ENCODE results near the gene MMP2.

The MMP2 gene

GRCh38 chr16:55469821-55470532, 9.0 kb upstream of the MMP2 start:
- DNase-seq, result no peak

GRCh38 chr16:55470533-55471371, 8.2 kb upstream of the MMP2 start:
- DNase-seq, result no peak

GRCh38 chr16:55471448-55472097, 7.4 kb upstream of the MMP2 start:
- no peak for DNase-seq

DNA sequence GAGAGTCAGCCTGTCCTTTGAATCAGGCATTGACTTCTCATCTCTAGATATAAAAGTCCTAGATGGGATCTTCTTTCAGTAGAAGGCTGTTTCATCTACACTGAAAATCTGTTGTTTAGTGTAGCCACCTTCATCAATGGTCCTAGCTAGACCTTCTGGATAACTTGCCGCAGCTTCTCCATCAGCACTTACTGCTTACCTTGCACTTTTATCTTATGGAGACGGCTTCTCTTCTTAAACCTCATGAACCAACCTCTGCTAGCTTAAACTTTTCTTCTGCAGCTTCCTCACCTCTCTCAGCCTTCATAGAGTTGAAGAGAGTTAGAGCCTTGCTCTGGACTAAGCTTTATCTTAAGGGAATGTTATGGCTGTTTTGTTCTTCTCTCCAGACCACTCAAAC, 5.4 kb upstream of the MMP2 start:
- DNase-seq, result no peak

- no peak for DNase-seq
Observed at GRCh38 chr16:55474821-55475220, 4.2 kb upstream of the MMP2 start.

- no peak for DNase-seq
Observed at GRCh38 chr16:55475919-55476318, 3.1 kb upstream of the MMP2 start.

DNA sequence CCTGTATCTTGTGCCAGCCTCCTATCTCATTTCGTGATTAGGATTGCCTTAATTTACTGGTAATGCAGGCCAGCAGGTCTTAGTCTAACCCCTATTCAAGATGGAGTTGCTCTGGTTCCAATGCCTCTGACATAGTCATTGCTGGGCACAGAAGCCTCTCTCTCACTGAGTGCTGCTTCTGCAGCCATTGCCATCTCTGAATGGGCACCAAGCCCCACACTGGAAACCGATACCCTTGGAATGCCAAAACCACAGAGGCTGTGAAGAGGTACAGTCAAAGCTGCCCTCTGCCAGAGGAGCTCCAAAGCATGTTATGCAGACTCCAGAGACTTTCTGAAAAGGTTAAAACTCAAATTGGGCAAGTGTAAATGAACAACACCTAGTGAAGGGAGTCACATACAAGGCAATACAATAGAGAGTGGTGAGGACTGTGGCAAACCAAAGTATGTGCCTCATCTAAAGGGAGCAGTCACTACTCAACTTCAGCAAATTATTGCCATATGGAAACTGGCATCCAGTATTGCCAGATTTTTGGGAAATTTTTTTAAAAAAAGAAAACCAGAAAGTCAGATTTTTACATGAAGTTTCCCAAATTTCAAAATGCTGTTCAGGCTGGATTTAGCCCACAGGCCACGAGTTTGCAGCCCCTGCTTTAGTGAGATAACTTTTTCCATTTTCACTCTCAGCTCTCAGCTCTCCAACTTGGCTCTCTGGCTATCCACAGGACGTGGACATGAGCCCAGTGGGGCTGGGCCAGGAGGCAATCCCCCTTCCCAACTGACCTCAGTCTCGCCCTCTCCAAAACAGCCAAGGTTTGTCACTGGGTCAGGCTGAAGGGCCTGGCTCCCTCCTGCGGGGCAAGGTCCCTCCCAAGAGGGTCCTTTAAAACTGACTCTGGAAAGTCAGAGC, 2.1 kb upstream of the MMP2 start:
- DNase-seq, result no peak

GRCh38 chr16:55477736-55478135, 1.3 kb upstream of the MMP2 start:
- no peak for DNase-seq

GRCh38 chr16:55479430-55480140, 587 bp downstream of the MMP2 start:
- no peak for DNase-seq

- no peak for DNase-seq
Observed at GRCh38 chr16:55480228-55480655, 1.2 kb downstream of the MMP2 start.

DNA sequence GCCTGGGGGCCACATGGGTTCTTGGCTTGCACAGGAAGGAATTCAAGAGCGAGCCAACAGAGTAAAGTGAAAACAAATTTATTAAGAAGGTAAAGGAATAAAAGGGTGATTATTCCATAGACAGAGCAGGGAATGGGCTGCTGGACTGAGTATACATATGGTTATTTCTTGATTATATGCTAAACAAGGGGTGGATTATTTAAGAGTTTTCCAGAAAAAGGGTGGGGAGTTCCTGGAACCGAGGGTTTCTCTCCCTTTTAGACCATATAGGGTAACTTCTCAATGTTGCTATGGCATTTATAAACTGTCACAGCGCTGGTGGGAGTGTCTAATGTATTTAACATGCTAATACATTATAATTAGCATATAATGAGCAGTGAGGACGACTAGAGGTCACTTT, 2.0 kb downstream of the MMP2 start:
- no peak for DNase-seq

DNA sequence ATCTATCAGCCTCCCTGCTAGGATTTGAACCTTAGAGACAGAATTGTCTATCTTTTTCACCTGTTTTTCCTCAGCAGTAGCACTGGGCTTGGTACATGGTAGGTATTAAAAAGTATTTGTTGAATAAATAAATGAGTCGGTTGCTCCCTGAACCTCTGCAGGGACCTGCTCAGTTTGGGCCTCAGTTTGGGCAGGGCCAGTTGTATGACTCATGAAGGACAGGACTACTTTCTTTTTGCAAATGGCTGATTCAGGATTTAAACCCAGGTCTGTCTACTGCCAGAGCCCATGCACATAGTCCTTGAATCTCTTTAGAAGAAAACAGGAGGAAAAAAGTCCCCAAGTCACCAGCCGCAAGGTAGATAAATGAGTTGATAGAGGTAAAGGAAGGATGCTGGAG, 3.1 kb downstream of the MMP2 start:
- no peak for DNase-seq

- no peak for DNase-seq
Observed at GRCh38 chr16:55487048-55487803, 8.2 kb downstream of the MMP2 start.

DNA sequence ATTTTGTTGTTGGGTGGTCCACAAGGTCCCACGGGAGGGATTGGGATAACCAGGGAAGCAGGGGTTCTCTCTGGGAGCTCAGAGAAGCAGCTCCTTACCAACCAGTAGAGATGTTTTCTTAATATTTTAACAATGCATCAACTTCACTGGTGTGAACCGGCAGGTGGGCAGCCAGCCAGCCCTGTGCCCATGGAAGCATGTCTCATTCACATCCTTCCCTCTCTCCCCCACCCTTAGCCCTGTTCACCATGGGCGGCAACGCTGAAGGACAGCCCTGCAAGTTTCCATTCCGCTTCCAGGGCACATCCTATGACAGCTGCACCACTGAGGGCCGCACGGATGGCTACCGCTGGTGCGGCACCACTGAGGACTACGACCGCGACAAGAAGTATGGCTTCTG, 9.3 kb downstream of the MMP2 start:
- DNase-seq, result no peak

- no peak for DNase-seq
Observed at GRCh38 chr16:55489119-55489955, 10.3 kb downstream of the MMP2 start.

GRCh38 chr16:55489956-55490265, 10.9 kb downstream of the MMP2 start:
- no peak for DNase-seq

DNA sequence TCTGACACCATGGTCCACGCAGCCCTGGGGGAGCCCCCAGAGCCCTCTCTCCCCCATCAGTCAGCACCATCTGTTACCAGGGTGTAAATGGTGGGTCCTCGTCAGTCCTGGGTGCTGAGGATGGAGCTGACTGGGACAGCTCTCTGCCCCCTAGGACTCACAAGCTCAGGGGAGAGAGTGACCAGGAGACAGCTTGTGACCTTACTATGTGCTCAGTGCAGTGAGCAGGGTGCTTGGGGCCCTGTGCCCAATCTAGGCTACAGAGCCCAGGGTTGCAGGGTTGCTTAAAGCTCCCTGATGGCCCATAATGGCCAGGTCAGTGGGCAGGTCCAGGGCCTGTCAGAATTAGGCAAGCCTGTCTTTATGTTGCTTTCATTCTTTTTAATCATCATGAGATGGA, 11.3 kb downstream of the MMP2 start:
- no peak for DNase-seq

DNA sequence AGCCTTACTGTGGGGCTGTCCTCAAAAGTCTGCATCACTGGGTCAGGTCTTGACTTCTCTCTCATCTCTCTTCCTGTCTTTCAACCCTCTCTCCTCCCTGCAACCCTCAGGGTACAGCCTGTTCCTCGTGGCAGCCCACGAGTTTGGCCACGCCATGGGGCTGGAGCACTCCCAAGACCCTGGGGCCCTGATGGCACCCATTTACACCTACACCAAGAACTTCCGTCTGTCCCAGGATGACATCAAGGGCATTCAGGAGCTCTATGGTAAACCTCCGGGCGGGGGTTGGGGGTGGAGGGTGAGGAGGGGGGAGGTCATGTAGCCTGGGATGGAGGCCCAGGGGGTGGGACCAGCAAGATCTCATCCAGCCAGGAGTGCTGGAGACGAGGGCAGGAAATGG, 12.7 kb downstream of the MMP2 start:
- DNase-seq, result no peak

DNA sequence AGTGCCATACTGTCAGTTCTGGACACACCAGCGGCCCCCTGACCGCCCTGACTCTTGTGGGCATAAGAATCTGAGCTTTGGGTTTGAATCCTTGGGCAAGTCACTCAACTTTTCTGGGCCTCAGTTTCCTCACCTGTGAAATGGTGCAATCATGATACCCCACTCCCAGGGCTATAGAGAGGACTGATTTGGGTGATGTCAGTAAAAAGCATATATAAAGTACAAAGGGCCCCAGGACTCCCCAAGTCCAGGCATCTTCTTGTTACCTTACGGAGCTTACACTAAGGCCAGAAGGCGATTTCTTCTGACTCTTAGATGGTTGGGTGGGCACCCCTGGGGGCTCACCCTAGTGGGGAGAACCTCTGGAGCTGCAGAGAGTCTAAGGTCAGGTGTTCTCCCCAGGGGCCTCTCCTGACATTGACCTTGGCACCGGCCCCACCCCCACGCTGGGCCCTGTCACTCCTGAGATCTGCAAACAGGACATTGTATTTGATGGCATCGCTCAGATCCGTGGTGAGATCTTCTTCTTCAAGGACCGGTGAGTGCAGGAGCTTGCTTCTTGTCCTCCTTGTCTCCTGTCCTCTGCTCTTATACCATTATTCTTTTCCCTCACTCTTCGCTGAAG, 13.9 kb downstream of the MMP2 start:
- DNase-seq, result no peak

DNA sequence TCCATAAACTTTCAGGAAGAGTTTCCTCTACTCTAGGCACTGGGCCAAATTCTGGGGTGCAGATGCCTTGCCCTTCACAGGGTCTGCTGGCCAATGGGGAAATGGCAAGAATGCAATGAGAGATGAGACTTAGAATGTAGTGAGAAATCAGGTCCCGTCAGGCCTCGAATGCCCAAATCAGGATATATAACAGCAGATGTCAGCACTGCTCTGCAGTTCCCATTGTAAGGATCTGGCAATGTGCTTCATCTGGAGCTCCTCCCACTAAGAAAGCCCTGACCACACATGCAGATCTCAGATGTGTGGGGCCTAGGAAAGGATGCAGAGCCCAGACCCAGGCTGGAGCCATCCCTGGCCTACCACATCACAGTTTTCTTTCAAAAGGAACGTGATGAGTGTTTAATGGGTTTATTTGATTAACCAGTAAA, 16.0 kb downstream of the MMP2 start:
- no peak for DNase-seq

Data from stimulated activated naive CD4-positive, alpha-beta T cell treated with Interleukin-2 at 50 U/mL for 16 hours (primary cell).